GM21529 (cell line): ENCODE measurements around the gene HBG2.
"Not testable (repeated sequence)": the region's sequence is repeated elsewhere in the genome, so short reads cannot be mapped to it uniquely, and the experiment has no call there.

Source experiments
- ATAC-seq: cut with Tn5 transposase; IDR thresholded peaks from one replicate; pipeline ENCODE4 v1.9.1; 2021; ENCODE audit not compliant: unreplicated experiment

The HBG2 gene

DNA sequence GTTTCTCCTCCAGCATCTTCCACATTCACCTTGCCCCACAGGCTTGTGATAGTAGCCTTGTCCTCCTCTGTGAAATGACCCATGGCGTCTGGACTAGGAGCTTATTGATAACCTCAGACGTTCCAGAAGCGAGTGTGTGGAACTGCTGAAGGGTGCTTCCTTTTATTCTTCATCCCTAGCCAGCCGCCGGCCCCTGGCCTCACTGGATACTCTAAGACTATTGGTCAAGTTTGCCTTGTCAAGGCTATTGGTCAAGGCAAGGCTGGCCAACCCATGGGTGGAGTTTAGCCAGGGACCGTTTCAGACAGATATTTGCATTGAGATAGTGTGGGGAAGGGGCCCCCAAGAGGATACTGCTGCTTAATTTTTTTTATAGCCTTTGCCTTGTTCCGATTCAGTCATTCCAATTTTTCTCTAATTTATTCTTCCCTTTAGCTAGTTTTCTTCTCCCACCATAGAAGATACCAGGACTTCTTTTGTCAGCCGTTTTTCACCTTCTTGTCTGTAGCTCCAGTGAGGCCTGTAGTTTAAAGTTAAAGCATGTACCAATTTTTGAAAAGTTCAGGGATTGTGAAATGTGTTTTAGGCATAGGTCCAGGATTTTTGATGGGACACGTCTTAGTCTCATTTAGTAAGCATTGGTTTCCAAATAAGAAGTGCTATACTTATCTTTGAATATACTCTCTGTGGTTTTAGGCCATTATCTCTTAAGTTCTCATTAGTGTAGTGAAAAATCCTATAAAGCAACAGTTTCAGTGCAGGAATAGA is at the start of gene HBG2:
Gene HBG2 (minus strand): TSS at position 136 of the 768 bp plus-strand sequence. CDS start 53 bp downstream, at position 83.
- ATAC-seq, result not testable (repeated sequence)

GRCh38 chr11:5304046-5304445 is 49.5 kb upstream of the HBG2 start:
- ATAC-seq, result no peak

- no peak for ATAC-seq
Observed at GRCh38 chr11:5303626-5304025, 49.0 kb upstream of the HBG2 start.

GRCh38 chr11:5301846-5302245 is 47.3 kb upstream of the HBG2 start, which contains the start of gene OR51B4:
Gene OR51B4 (minus strand): TSS chr11:5301946. CDS start chr11:5301946, 0 bp downstream.
- ATAC-seq, result no peak

DNA sequence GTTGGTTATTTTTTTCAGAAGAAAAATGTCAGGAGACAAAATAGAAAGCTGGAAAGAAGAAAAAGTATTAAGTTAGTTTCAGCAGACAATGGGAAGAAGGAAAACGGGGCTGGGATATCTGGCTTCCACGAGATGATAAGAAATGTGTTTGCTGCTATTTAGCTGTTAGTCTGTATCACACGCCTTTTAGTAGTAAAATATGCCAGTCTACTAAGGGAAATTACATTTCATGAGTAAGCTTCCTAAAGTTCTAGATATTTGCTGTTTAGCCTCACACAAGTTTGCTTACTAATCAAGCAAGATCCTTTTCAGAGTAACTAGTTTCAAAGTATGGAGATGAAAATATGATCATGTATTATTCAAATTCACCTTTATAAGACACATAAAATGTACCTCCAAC is 45.7 kb upstream of the HBG2 start:
- no peak for ATAC-seq

DNA sequence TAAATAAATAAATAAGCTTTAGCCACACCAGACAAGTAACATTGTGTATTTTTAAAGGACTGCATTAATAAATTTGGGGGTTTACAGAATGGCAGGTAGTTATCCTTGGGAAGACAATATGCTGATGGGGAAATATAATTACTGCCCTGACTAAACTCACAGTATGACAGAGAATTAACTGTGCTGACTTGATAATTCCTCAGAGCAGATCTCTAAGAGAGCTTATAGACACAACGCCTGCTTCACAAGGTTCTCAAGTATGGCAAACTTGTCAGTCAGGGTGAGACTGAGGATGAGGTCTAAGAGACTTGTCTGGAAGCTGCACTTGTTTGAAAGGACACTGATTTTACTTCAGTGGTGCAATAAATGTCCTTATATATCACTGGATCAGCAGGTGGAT is 43.9 kb upstream of the HBG2 start:
- ATAC-seq, result no peak

- ATAC-seq, result no peak
Observed at GRCh38 chr11:5297721-5298323, 43.2 kb upstream of the HBG2 start.

DNA sequence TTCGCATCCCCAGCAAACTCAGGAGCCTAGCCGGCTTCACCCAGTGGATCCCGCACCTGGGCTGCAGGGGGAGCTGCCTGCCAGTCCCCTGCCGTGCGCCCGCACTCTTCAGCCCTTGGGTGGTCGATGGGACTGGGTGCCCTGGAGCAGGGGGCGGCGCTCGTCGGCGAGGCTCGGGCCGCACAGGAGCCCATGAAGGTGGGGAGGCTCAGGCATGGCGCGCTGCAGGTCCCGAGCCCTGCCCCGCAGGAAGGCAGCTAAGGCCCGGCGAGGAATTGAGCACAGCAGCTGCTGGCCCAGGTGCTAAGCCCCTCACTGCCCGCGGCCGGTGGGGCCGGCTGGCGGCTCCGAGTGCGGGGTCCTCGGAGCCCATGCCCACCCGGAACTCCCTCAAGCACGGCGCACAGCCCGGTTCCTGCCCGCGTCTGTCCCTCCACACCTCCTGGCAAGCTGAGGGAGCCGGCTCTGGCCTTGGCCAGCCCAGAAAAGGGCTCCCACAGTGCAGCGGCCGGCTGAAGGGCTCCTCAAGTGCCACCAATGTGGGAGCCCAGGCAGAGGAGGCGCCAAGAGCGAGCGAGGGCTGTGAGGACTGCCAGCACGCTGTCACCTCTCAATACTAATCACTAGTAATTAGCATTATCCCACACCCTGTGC is 39.9 kb upstream of the HBG2 start:
- ATAC-seq, result not testable (repeated sequence)

- ATAC-seq, result no peak
Observed at GRCh38 chr11:5293028-5293427, 38.4 kb upstream of the HBG2 start.

GRCh38 chr11:5291207-5291838 is 36.7 kb upstream of the HBG2 start:
- ATAC-seq, result peak; percentile 97

GRCh38 chr11:5290106-5290505 is 35.5 kb upstream of the HBG2 start:
- ATAC-seq, result no peak

DNA sequence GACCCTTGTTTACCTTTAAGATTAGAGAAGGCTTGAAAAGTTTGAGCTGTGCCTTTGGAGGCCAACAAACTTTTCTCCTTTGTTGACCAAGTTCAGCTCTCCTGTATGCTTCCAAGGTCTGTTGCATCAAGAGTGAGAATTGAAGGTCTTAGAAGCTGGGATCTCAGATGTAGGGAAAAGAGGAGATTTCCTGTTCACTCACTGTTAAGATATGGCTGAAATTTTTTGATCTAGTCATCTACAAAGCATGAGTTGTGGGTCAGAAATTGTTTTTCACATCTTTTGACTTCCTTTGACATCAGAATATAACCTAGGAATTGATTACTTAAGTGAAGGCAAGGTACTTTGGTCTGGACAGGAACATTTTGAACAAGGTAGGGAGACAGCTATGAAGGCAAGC is 35.1 kb upstream of the HBG2 start:
- no peak for ATAC-seq

DNA sequence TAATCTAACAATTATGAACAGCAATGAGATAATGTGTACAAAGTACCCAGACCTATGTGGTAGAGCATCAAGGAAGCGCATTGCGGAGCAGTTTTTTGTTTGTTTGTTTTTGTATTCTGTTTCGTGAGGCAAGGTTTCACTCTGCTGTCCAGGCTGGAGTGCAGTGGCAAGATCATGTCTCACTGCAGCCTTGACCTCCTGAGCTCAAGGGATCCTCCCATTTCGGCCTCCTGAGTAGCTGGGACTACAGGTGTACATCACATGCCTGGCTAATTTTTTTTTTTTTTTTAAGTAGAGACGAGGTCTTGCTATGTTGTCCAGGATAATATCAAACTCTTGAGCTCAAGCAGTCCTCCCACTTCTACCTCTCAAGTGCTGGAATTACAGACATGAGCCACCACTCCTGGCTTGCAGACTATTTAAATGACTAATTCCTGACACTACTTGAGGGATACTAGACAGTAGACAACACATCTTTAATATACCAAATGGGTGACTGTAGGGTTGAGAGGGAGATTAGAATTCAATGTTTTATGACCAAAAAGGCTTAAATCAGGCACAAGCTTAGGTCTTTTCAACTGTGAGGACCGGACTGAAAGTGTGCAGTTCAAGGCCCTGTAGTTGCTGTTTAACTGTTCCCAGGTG is 34.4 kb upstream of the HBG2 start:
- no peak for ATAC-seq

- ATAC-seq, result no peak
Observed at GRCh38 chr11:5288108-5288905, 33.7 kb upstream of the HBG2 start.

DNA sequence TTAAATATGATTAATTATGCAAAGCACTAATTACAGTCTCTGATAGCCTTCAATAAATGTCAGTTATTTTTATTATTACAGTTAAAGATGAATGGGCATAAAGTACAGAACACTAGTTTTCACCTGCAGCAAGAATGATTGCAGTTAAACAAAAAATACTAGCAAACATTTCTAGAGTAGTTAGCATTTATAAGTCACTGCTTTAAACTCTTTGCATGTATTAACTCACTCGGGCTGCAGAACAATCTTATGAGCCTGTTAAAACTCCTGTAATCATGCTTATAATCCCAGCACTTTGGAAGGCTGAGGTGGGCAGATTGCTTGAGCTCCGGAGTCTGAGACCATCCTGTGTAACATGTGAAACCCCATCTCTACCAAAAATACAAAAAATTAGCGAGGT is 32.3 kb upstream of the HBG2 start:
- ATAC-seq, result no peak

- ATAC-seq, result no peak
Observed at GRCh38 chr11:5286351-5286750, 31.8 kb upstream of the HBG2 start.

DNA sequence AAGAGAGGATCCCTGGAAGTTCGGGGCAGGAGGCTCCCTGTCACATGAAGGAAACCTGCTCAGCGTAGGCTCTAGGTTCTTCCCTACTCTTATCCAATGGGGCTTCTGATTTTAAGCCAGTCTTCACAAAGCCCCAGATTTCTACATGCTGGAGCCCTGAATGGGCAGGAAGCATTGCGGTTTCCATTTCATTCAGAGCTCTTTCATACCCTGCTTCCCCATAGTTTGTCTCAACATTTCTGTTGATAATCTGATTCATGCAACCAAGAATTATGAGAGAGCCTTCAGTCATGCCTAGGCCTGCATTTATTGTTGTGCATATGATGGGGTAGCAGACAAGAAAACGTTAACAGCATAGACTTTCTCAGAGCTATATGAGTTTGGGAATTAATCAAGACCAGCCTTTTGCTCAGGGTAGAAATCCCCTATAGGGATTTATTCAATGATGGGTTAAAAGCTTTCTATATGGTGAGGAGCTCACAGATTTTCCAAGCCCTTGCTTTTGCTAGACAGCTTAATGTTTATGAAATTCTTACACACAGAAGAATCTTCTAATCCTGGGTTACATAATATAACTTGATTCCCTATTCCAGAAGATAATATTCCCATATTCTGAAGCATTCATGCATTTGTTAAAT is 31.2 kb upstream of the HBG2 start:
- no peak for ATAC-seq

- ATAC-seq, result no peak
Observed at GRCh38 chr11:5284637-5285036, 30.1 kb upstream of the HBG2 start.

DNA sequence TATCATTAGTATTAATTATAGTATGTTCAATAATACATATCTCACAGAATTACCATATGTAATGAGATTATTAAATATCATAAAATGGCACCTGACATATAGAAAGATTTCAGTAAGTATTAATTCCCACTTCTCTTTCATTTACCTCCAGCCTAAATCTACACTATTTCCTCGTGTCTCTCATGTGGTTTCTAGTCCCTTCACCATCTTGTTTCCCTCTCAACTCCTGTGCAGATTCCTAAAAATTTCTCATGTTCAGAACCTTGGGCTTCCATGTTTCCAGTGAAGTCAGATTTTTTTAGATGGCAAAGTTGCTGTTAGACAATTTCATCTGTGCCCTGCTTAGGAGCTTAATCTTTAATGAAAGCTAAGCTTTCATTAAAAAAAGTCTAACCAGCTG is 29.3 kb upstream of the HBG2 start:
- no peak for ATAC-seq

DNA sequence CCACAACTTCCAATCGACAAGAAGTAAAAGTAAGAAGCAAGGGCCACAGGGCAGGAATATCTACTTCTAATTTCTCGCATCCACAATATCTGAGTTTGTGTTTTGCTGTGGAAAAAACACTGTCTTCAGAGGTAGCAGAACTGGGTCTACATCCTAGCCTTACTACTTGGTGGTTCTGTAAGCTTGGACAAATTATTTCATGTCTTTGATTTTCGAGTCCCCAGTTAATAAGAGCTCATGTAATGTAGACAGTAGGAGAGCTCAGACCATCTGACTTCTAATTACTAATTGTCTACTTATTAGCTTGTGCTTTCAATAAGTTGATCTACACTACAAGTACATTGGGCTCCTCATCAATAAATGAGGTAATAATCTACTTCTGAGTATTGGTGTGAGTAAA is 28.5 kb upstream of the HBG2 start:
- ATAC-seq, result no peak
